K562 (cell line): ENCODE data around the gene CFDP1. TPM values are rescaled to one million over a fixed set of nuclear protein-coding genes. Genes with fewer than 3 reads are reported as not detected.
A peak's percentile ranks its signal among the peaks of the same experiment; 100 is the strongest.

Experiments used
- ATAC-seq: fragments of 200-7000 bp; cut with Tn5 transposase; 3 replicates; pipeline ENCODE4 v1.9.1; 2020; ENCODE audit warnings: moderate library complexity
- BruUV-seq: library from RNA; stranded (reverse); fragments of 400-500 nt; replicated peaks from 2 replicates; lab custom pipeline; 2021; lab: Mats Ljungman, UMichigan
- CTCF ChIA-PET: fragments of 300-600 bp; formaldehyde crosslinking; extraction: SDS; loops from one replicate; lab custom pipeline; 2021; ENCODE audit warnings: low intra/inter-chr PET ratio; lab: Yijun Ruan, JAX
- POLR2A ChIA-PET: fragments of 300-600, 350-650 bp; sonication (Branson Sonifier 250); formaldehyde crosslinking; extraction: SDS; loops from one replicate; lab custom pipeline; 2021; ENCODE audit warnings: antibody characterized with exemption, inconsistent platforms; lab: Yijun Ruan, JAX
- DNase-seq, 4 experiments: peaks; one replicate each; pipeline versions ENCODE4 v3.0.0 to v3.0.0-alpha.2; 2011 to 2018; ENCODE audit warnings: low spot score in 3 of 4, mixed read lengths in 3 of 4; ENCODE audit errors: extremely low read depth in 1 of 4
- FAIRE-seq: peaks from 2 replicates; lab custom pipeline; 2011; peaks lifted over from hg19 to GRCh38; lab: Jason Lieb, UNC
- H2AFZ ChIP-seq: 2 replicates; pipeline ENCODE4 v1.6.0; 2011; ENCODE audit warnings: low read depth, low read length, control low read depth, inconsistent platforms
- H3K27ac ChIP-seq: fragments of 200-600 bp; 3 replicates; pipeline ENCODE4 v1.8.0; 2011; ENCODE audit warnings: low read depth, mild to moderate bottlenecking, control low read depth, inconsistent platforms, low read length, moderate library complexity, mixed read lengths; ENCODE audit errors: extremely low read depth
- H3K27me3 ChIP-seq, 2 experiments: fragments of 300-600 bp in 1 of 2; 2 replicates in 1 of 2; 3 replicates in 1 of 2; pipeline versions ENCODE4 v1.6.0 to v1.8.0; 2011; ENCODE audit warnings: inconsistent platforms in 2 of 2, low read length in 2 of 2, mild to moderate bottlenecking in 1 of 2, mixed read lengths in 1 of 2, moderate library complexity in 1 of 2; ENCODE audit not compliant: control insufficient read depth in 2 of 2, insufficient read depth in 2 of 2
- H3K36me3 ChIP-seq: fragments of 300-600 bp; 3 replicates; pipeline ENCODE4 v1.8.0; 2011; ENCODE audit warnings: mild to moderate bottlenecking, low read length, inconsistent platforms; ENCODE audit not compliant: control insufficient read depth, insufficient read depth
- H3K4me1 ChIP-seq, 2 experiments: fragments of 200-600 bp in 1 of 2; replicated peaks in 1 of 2; 2 replicates in 1 of 2; 3 replicates in 1 of 2; pipeline versions ENCODE4 v1.5.1 to v1.8.0; 2011; ENCODE audit warnings: inconsistent platforms in 2 of 2, low read length in 2 of 2, mild to moderate bottlenecking in 1 of 2, mixed read lengths in 1 of 2, moderate library complexity in 1 of 2; ENCODE audit not compliant: control insufficient read depth in 2 of 2, insufficient read depth in 2 of 2
- H3K4me2 ChIP-seq: 2 replicates; pipeline ENCODE4 v1.6.1; 2011; ENCODE audit warnings: low read length, control low read depth, inconsistent platforms, mixed read lengths; ENCODE audit not compliant: insufficient read depth
- H3K4me3 ChIP-seq: fragments of 200-600 bp; sonication (generic), shearing (Covaris generic); 2 replicates; pipeline ENCODE4 v1.5.1; 2016; ENCODE audit warnings: control low read depth, inconsistent platforms
- H3K79me2 ChIP-seq: fragments of 200-600 bp; 3 replicates; pipeline ENCODE4 v1.8.0; 2011; ENCODE audit warnings: low read length, inconsistent platforms; ENCODE audit not compliant: control insufficient read depth, insufficient read depth
- H3K9ac ChIP-seq, 2 experiments: 2 replicates each; pipeline versions ENCODE4 v1.6.0 to v1.6.1; 2011; ENCODE audit warnings: low read depth in 2 of 2, low read length in 2 of 2, control low read depth in 1 of 2, inconsistent platforms in 1 of 2, mild to moderate bottlenecking in 1 of 2, mixed read lengths in 1 of 2; ENCODE audit not compliant: insufficient read depth in 1 of 2
- H3K9me1 ChIP-seq: one replicate; pipeline ENCODE4 v1.6.0; 2011; ENCODE audit warnings: inconsistent platforms, mild to moderate bottlenecking, low read length, moderate library complexity; ENCODE audit not compliant: control insufficient read depth, insufficient read depth
- H3K9me3 ChIP-seq: replicated peaks from 2 replicates; pipeline ENCODE4 v1.5.1; 2011; ENCODE audit warnings: low read depth, low read length, inconsistent platforms; ENCODE audit not compliant: control insufficient read depth, insufficient read depth
- H4K20me1 ChIP-seq: replicated peaks from 2 replicates; pipeline ENCODE4 v1.6.1; 2011; ENCODE audit warnings: low read length, inconsistent platforms, mixed read lengths; ENCODE audit not compliant: control insufficient read depth, insufficient read depth
- BCOR ChIP-seq: fragments of 450-650 bp; IDR thresholded peaks from 2 replicates; pipeline ENCODE4 v1.6.1; 2016
- FOXA1 ChIP-seq: fragments of 450-650 bp; IDR thresholded peaks from 2 replicates; pipeline ENCODE4 v1.6.1; 2016; ENCODE audit warnings: mild to moderate bottlenecking, borderline replicate concordance
- GTF2A2 ChIP-seq: IDR thresholded peaks from 2 replicates; pipeline ENCODE4 v1.6.1; 2016; ENCODE audit warnings: mild to moderate bottlenecking, missing genetic modification characterization, missing compliant biosample characterization
- PURB ChIP-seq: sonication (generic); formaldehyde crosslinking; IDR thresholded peaks from 2 replicates; pipeline ENCODE4 v1.9.0; 2021; ENCODE audit warnings: low read depth, mild to moderate bottlenecking, missing genetic modification reagents
- RB1 ChIP-seq: fragments of 450-650 bp; IDR thresholded peaks from 2 replicates; pipeline ENCODE4 v1.6.1; 2017; ENCODE audit warnings: low read depth, mild to moderate bottlenecking
- RBFOX2 ChIP-seq: fragments of 200-400 bp; formaldehyde crosslinking; IDR thresholded peaks from 2 replicates; pipeline ENCODE4 v1.6.1; 2017; ENCODE audit warnings: low read depth, mild to moderate bottlenecking, low read length, moderate library complexity
- SMARCE1 ChIP-seq: fragments of 450-650 bp; IDR thresholded peaks from 2 replicates; pipeline ENCODE4 v1.7.1; 2016; ENCODE audit warnings: mild to moderate bottlenecking
- SP1 ChIP-seq: sonication (generic); formaldehyde crosslinking; IDR thresholded peaks from 2 replicates; pipeline ENCODE4 v1.8.1; 2022; ENCODE audit warnings: mild to moderate bottlenecking, missing genetic modification reagents
- WGBS: fragments of 100-300 bp; shearing (Covaris generic); methylation state at CpG from one replicate; pipeline ENCODE4 v1.1.6; 2016; ENCODE audit warnings: low coverage, mixed read lengths; ENCODE audit not compliant: insufficient coverage; ENCODE audit errors: missing lambda C conversion rate; 5-methylcytosine and 5-hydroxymethylcytosine counted together
- in situ Hi-C: fragments of 300-500 bp; cut with MboI; formaldehyde crosslinking; loops from 4 replicates; pipeline ENCODE4 v1.15.0; 2018; ENCODE audit warnings: inconsistent platforms, mixed read lengths
- intact Hi-C: fragments of 100-400 bp; cut with micrococcal nuclease; formaldehyde crosslinking; loops from 2 replicates; pipeline ENCODE4 v1.14.2; 2022
- polyA plus RNA-seq, 8 experiments: library from polyadenylated mRNA; depleted of rRNA in 4 of 8; stranded (reverse) in 5 of 8; unstranded in 3 of 8; fragments of >200 nt; fragmentation: Nextera tagmentation in 2 of 8; fragmentation: Illumina TruSeq in 1 of 8; extraction: Ambion mirVana in 2 of 8; extraction: Trizol in 1 of 8; gene quantifications; 2 replicates each; pipeline versions ENCODE4 v1.2.1 to v1.2.3, GENCODE V29; 2011 to 2014; ENCODE audit warnings: inconsistent platforms in 1 of 8, missing spikeins in 1 of 8
- total RNA-seq, 7 experiments: library from RNA; depleted of rRNA in 6 of 7; stranded (reverse); fragments of >200 nt in 6 of 7; fragmentation: Illumina TruSeq in 2 of 7; extraction: Trizol in 2 of 7; gene quantifications; 2 replicates each; pipeline versions ENCODE4 v1.2.1 to v1.2.3, GENCODE V29; 2011 to 2021; ENCODE audit warnings: low replicate concordance in 1 of 7
- TF ChIP-seq, protein P1 (sequence below): IDR thresholded peaks from 2 replicates; pipeline ENCODE4 v1.6.1; 2014; ENCODE audit warnings: antibody characterized with exemption
- TF ChIP-seq, protein P2 (sequence below), 3 experiments: fragments of 200-800 bp in 1 of 3; fragments of 250-450 bp in 1 of 3; fragments of 450-650 bp in 1 of 3; sonication (Bioruptor Pico) in 1 of 3; sonication (Bioruptor generic) in 1 of 3; formaldehyde crosslinking in 1 of 3; IDR thresholded peaks; 2 replicates each; pipeline versions ENCODE4 v1.6.1 to v1.8.0; 2016 to 2022; ENCODE audit warnings: mild to moderate bottlenecking in 2 of 3, missing genetic modification characterization in 2 of 3, missing compliant biosample characterization in 1 of 3, moderate library complexity in 1 of 3
- TF ChIP-seq, protein P3 (sequence below): fragments of 450-650 bp; formaldehyde crosslinking; IDR thresholded peaks from 2 replicates; pipeline ENCODE4 v1.4.0; 2022; ENCODE audit warnings: mild to moderate bottlenecking, moderate library complexity

The CFDP1 gene
- total and polyA plus RNA-seq, 9 of the 15 experiments (the other 6 are each of a cell fraction or from before 2014, with no cell fraction given): 31.5 to 78.4 (median 61.7) TPM

DNA sequence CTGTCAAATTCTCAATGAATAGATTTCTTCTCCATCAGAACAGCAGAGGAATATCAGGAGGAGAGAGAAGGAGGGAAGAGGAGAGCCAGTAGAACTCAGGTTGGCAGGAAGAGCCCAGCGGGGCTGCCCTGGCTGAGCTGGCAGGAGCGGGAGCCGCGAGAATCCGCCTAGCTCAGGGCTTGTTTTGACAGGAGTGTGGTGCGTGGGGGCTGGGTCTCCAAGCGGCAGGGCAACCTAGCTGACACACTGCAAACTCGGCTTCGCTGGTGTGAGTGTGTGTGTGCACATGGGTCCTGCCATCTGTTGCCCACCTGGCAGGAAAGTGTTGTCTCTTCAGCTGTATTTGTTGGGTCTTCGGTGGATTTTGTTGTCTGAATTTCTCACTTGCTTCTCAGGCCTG lies 154.0 kb downstream of the CFDP1 start:
- DNase-seq (no peak), FAIRE-seq (no peak), ATAC-seq (0 out of 3 replicates have a peak, but pooled peaks have one; percentile 37)
- Histone ChIP-seq H3K36me3 (no peaks in the 10 kb centered on the region), H3K4me3 (no peak overlapping the region), H3K4me2 (no peak overlapping the region), H3K79me2 (no peaks in the 10 kb centered on the region), H3K9me3 (no peaks in the 10 kb centered on the region), H3K9ac (no peak overlapping the region), H3K27me3 (peaks cover 18 to 41% of the 10 kb centered on the region in 2 experiments), H3K4me1 (peaks cover 0 to 3% of the 10 kb centered on the region in 2 experiments; a peak in 1 of 5 replicates), H3K9me1 (no peaks in the 10 kb centered on the region), H2AFZ (no peak overlapping the region), H3K27ac (no peak overlapping the region), H4K20me1 (no peaks in the 10 kb centered on the region)
- in situ Hi-C loops (no loop called here), intact Hi-C loops (no loop called here)
- no TSS peak for BruUV-seq
- POLR2A ChIA-PET: interaction anchor here (0.6 kb wide), 1 partner anchor 10 kb away, joined by 3 read pairs; no protein-coding TSS in a partner anchor
- WGBS: 10% methylated on average over 10 of the region's 10 CpGs
- CTCF ChIA-PET: no interaction called here
- TF ChIP-seq RB1 (no peak), SMARCE1 (no peak), SP1 (no peak), GTF2A2 (tag) (no peak), RBFOX2 (no peak), PURB (CRISPR knock-in tag) (no peak), FOXA1 (no peak), BCOR (no peak)
- TF ChIP-seq, protein P1, sequence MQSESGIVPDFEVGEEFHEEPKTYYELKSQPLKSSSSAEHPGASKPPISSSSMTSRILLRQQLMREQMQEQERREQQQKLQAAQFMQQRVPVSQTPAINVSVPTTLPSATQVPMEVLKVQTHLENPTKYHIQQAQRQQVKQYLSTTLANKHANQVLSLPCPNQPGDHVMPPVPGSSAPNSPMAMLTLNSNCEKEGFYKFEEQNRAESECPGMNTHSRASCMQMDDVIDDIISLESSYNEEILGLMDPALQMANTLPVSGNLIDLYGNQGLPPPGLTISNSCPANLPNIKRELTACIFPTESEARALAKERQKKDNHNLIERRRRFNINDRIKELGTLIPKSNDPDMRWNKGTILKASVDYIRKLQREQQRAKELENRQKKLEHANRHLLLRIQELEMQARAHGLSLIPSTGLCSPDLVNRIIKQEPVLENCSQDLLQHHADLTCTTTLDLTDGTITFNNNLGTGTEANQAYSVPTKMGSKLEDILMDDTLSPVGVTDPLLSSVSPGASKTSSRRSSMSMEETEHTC: no peak
- TF ChIP-seq, protein P2, sequence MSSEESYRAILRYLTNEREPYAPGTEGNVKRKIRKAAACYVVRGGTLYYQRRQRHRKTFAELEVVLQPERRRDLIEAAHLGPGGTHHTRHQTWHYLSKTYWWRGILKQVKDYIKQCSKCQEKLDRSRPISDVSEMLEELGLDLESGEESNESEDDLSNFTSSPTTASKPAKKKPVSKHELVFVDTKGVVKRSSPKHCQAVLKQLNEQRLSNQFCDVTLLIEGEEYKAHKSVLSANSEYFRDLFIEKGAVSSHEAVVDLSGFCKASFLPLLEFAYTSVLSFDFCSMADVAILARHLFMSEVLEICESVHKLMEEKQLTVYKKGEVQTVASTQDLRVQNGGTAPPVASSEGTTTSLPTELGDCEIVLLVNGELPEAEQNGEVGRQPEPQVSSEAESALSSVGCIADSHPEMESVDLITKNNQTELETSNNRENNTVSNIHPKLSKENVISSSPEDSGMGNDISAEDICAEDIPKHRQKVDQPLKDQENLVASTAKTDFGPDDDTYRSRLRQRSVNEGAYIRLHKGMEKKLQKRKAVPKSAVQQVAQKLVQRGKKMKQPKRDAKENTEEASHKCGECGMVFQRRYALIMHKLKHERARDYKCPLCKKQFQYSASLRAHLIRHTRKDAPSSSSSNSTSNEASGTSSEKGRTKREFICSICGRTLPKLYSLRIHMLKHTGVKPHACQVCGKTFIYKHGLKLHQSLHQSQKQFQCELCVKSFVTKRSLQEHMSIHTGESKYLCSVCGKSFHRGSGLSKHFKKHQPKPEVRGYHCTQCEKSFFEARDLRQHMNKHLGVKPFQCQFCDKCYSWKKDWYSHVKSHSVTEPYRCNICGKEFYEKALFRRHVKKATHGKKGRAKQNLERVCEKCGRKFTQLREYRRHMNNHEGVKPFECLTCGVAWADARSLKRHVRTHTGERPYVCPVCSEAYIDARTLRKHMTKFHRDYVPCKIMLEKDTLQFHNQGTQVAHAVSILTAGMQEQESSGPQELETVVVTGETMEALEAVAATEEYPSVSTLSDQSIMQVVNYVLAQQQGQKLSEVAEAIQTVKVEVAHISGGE (CRISPR knock-in tag; IDR thresholded peaks at IDR 0.05): no peak
- TF ChIP-seq, protein P3, sequence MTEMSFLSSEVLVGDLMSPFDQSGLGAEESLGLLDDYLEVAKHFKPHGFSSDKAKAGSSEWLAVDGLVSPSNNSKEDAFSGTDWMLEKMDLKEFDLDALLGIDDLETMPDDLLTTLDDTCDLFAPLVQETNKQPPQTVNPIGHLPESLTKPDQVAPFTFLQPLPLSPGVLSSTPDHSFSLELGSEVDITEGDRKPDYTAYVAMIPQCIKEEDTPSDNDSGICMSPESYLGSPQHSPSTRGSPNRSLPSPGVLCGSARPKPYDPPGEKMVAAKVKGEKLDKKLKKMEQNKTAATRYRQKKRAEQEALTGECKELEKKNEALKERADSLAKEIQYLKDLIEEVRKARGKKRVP (CRISPR knock-in tag): no peak
